ENCODE results near the gene TMEM79.

GRCh38 chr1:156281693-156282478 lies 2.2 kb upstream of the TMEM79 start:
- TF ChIP-seq CTCF (conservative IDR thresholded peaks at IDR 0.05; ENCODE audit: low read length) (no peak), EZH2phosphoT487 (IDR thresholded peaks at IDR 0.05; ENCODE audit: borderline replicate concordance) (no peak)
